ENCODE results near the gene ANXA4.

DNA sequence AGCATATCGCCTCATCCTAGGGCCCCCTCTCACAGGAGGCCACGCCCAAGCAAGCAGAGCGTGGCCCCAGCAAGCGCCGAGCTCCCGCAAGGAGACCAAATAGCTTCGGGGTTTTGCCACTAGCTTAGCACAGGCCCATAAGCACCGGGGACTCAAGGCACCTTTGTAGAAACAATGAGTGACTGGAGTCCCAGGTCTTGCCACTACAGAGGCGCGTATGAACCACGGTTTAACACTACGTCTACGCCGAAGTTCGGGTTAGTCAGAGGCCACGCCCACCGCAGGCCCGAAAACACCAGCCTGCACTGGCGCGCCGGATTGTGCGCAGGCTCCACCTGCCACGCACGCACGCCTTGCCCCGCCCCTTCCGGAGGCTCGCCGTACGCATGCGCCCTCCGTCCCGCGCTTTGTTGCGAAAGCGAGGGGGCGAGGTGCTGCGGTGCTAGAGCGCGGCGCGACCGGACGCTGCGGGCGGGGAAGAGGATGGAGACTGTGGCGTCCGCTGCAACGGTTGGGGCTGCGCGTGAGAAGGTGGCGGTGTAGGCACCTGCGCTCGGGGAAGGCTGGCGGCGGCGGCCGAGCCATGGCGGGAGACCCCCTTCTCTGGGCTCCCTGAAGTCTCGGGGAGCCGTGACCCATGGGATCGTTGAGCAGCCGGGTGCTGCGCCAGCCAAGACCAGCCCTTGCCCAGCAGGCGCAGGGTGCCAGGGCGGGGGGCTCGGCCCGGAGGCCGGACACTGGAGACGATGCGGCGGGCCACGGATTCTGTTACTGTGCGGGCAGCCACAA is 87.5 kb downstream of the ANXA4 start, which contains the start of gene GMCL1:
- TF ChIP-seq EZH2 (IDR thresholded peaks at IDR 0.05; ENCODE audit: low read depth) = no peak
- TF ChIP-seq, protein P1, sequence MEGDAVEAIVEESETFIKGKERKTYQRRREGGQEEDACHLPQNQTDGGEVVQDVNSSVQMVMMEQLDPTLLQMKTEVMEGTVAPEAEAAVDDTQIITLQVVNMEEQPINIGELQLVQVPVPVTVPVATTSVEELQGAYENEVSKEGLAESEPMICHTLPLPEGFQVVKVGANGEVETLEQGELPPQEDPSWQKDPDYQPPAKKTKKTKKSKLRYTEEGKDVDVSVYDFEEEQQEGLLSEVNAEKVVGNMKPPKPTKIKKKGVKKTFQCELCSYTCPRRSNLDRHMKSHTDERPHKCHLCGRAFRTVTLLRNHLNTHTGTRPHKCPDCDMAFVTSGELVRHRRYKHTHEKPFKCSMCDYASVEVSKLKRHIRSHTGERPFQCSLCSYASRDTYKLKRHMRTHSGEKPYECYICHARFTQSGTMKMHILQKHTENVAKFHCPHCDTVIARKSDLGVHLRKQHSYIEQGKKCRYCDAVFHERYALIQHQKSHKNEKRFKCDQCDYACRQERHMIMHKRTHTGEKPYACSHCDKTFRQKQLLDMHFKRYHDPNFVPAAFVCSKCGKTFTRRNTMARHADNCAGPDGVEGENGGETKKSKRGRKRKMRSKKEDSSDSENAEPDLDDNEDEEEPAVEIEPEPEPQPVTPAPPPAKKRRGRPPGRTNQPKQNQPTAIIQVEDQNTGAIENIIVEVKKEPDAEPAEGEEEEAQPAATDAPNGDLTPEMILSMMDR (conservative IDR thresholded peaks at IDR 0.05) = no peak
